A673 (cell line): ENCODE data around the gene MAN1A2.

Source experiments
- CTCF ChIP-seq: fragments of 300-800, 200-600 bp; sonication (generic); conservative IDR thresholded peaks from 2 replicates; pipeline ENCODE4 v1.5.1; 2017; ENCODE audit warnings: low read depth, mild to moderate bottlenecking, antibody characterized with exemption, low read length, moderate library complexity, mixed read lengths
- EZH2 ChIP-seq: fragments of 200-600 bp; sonication (generic); IDR thresholded peaks from 2 replicates; pipeline ENCODE4 v1.6.1; 2017; ENCODE audit warnings: borderline replicate concordance, low read depth, mild to moderate bottlenecking, mixed read lengths, antibody characterized with exemption, low read length; ENCODE audit not compliant: poor library complexity, severe bottlenecking

- no peak for TF ChIP-seq CTCF
- no peak for TF ChIP-seq EZH2
These were observed 159.8 kb downstream of the MAN1A2 start for GRCh38 chr1:117527074-117527473.
